AG08395 (cell line): ENCODE measurements around the gene TLE4.

ENCODE experiments used
- DNase-seq: peaks from one replicate; pipeline ENCODE4 v3.0.0; 2012; ENCODE audit warnings: mixed read lengths, low spot score

The TLE4 gene

GRCh38 chr9:79664375-79664831 is 92.6 kb downstream of the TLE4 start:
- no peak for DNase-seq

- no peak for DNase-seq
Observed at GRCh38 chr9:79665369-79665768, 93.6 kb downstream of the TLE4 start.

GRCh38 chr9:79665931-79666330 is 94.2 kb downstream of the TLE4 start:
- DNase-seq, result no peak

- DNase-seq, result no peak
Observed at GRCh38 chr9:79667120-79667519, 95.4 kb downstream of the TLE4 start.

GRCh38 chr9:79667817-79668436 is 96.2 kb downstream of the TLE4 start:
- no peak for DNase-seq

- DNase-seq, result no peak
Observed at GRCh38 chr9:79668956-79669355, 97.2 kb downstream of the TLE4 start.

- no peak for DNase-seq
Observed at GRCh38 chr9:79670269-79670961, 98.7 kb downstream of the TLE4 start.

- DNase-seq, result no peak
Observed at GRCh38 chr9:79671558-79671957, 99.8 kb downstream of the TLE4 start.

GRCh38 chr9:79672236-79672635 is 100.5 kb downstream of the TLE4 start:
- DNase-seq, result no peak

- no peak for DNase-seq
Observed at GRCh38 chr9:79672891-79673290, 101.1 kb downstream of the TLE4 start.

- DNase-seq, result no peak
Observed at GRCh38 chr9:79673614-79674013, 101.8 kb downstream of the TLE4 start.

GRCh38 chr9:79674052-79674777 is 102.5 kb downstream of the TLE4 start:
- no peak for DNase-seq

- no peak for DNase-seq
Observed at GRCh38 chr9:79681576-79681975, 109.8 kb downstream of the TLE4 start.

GRCh38 chr9:79682076-79682736 is 110.4 kb downstream of the TLE4 start:
- DNase-seq, result no peak

GRCh38 chr9:79684059-79684458 is 112.3 kb downstream of the TLE4 start:
- DNase-seq, result no peak

GRCh38 chr9:79684711-79685575 is 113.2 kb downstream of the TLE4 start:
- DNase-seq, result no peak

- peak; percentile 26 for DNase-seq
Observed at GRCh38 chr9:79685577-79685976, 113.8 kb downstream of the TLE4 start.

- DNase-seq, result peak; percentile 70
Observed at GRCh38 chr9:79686381-79687130, 114.8 kb downstream of the TLE4 start.

- DNase-seq, result no peak
Observed at GRCh38 chr9:79687131-79687447, 115.3 kb downstream of the TLE4 start.

GRCh38 chr9:79688363-79688762 is 116.6 kb downstream of the TLE4 start:
- DNase-seq, result no peak

GRCh38 chr9:79689576-79689975 is 117.8 kb downstream of the TLE4 start:
- DNase-seq, result no peak
